ENCODE results near the gene STPG2. TPM values are rescaled to one million over a fixed set of nuclear protein-coding genes. Genes with fewer than 3 reads are reported as not detected.
A peak's percentile ranks its signal among the peaks of the same experiment; 100 is the strongest.

STPG2 gene
- total RNA-seq, 1 donor from 2014 or later, result 7.3 TPM

- FAIRE-seq (no peak), DNase-seq (ENCODE audit: low spot score in 2 of 2) (no peak)
These were observed 297.5 kb downstream of the STPG2 start for GRCh38 chr4:97845758-97846157.

DNA sequence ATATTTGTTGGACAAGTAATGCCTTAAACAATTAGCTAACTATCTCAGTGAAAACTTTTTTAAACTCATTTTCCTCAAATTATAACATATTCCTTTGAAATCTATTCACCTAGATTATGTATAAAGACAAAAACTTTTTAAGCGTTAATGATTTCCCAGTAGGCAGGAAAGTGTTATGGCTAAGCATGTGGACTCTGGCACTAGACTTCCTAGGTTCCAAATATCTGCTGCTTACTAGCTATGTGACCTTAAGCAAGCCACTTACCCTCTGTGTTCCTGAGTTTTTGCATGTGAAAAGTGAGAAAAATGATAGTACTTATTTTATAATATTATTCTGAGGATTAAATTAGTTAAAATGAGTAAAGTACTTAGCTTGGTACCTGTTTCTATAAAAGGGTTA is 301.8 kb downstream of the STPG2 start:
- DNase-seq (ENCODE audit: low spot score in 2 of 2) (no peak), FAIRE-seq (no peak)

GRCh38 chr4:97836662-97837061 is 306.6 kb downstream of the STPG2 start:
- FAIRE-seq (peak; percentile 85), DNase-seq (ENCODE audit: low spot score in 2 of 2) (no peak)

DNA sequence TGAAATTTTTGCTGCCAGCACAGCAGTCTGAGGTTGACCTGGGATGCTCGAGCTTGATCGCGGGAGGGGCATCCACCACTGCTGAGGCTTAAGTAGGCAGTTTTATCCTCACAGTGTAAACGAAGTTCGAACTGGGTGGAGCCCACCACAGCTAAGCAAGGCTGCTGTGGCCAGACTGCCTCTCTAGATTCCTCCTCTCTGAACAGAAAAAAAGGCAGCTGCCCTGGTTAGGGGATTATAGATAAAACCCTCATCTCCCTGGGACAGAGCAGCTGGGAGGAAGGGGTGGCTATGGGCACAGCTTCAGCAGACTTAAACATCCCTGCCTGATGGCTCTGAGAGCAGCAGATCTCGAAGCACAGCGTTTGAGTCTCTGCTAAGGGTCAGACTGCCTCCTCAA is 314.6 kb downstream of the STPG2 start:
- no peak for FAIRE-seq
- DNase-seq (ENCODE audit: low spot score in 2 of 2), result no peak

DNA sequence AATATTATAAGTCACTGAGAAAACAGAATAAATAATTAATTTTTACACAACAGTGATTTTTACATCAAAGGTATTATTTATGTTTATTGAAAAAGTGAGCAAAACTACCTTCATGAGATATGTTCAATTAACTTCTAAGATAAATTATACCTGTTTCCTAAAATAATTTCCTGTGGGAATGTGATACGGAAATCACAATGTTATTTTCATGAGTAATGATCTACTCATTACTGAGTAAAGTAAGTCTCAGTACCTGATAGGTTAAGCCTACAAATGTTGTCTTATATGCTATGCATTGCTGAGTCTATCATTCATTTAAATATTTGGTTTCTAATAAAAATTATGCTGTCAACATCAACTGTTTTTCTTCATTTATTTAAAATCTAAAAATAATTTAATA is 324.0 kb downstream of the STPG2 start:
- FAIRE-seq, result no peak
- no peak for DNase-seq (ENCODE audit: low spot score in 2 of 2)

- DNase-seq (ENCODE audit: low spot score in 2 of 2) (no peak), FAIRE-seq (no peak)
These were observed 330.5 kb downstream of the STPG2 start for GRCh38 chr4:97812768-97813167.

GRCh38 chr4:97786306-97786920 is 356.9 kb downstream of the STPG2 start:
- DNase-seq (ENCODE audit: low spot score in 2 of 2) (no peak), FAIRE-seq (no peak)

GRCh38 chr4:97778174-97778573 is 365.1 kb downstream of the STPG2 start:
- DNase-seq (ENCODE audit: low spot score in 2 of 2) (no peak), FAIRE-seq (no peak)

DNA sequence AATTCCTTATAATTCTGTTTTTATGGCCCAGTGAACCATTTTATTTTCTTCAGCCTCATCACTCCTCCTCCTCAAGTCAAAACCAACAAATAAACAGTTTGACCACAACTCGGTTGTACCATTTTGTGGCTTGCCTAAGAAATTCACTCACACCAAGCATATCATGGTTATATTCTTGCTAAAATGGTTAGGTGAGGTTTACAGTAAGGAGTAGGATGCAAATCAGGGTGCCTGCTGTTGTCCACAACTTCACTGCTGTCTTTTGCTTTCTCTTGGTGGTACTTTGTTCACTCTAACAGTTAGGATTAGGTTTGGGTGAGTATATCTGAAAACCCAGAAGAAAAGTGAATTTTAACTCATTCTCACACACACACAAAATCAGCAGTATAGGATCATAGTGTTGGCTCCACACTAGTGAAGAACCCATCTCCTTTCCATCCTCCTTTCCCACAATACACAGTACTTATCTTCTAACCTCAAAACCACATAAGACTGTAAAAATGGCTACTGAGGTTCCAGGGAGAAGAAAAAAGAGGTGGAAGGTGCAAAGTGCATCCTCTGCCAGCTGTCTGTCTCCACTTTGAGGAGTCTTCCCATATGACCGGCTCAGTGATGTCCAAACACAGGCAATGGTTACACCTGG is 368.8 kb downstream of the STPG2 start:
- DNase-seq (ENCODE audit: low spot score in 2 of 2), result no peak
- no peak for FAIRE-seq

GRCh38 chr4:97770222-97770621 is 373.1 kb downstream of the STPG2 start:
- no peak for DNase-seq (ENCODE audit: low spot score in 2 of 2)
- no peak for FAIRE-seq

DNA sequence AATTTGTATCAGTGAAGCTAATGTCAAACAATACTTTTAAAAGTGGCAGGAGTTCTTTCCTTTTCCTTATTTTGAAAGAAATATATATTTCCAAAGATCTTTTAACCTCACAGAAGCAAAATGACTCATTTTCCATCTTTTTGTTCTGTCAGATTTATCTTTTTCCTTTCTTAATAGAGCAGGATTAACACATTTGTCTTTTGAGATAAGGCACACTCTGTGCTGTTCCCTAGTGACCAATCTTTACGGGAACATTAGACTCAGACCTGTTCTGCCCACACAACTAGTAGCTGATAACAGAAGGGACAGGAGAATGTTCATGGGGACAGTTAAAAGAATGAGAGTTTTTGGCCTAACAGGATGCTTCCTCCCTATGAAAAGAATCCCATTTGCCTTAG is 381.2 kb downstream of the STPG2 start:
- FAIRE-seq, result no peak
- DNase-seq (ENCODE audit: low spot score in 2 of 2), result no peak

DNA sequence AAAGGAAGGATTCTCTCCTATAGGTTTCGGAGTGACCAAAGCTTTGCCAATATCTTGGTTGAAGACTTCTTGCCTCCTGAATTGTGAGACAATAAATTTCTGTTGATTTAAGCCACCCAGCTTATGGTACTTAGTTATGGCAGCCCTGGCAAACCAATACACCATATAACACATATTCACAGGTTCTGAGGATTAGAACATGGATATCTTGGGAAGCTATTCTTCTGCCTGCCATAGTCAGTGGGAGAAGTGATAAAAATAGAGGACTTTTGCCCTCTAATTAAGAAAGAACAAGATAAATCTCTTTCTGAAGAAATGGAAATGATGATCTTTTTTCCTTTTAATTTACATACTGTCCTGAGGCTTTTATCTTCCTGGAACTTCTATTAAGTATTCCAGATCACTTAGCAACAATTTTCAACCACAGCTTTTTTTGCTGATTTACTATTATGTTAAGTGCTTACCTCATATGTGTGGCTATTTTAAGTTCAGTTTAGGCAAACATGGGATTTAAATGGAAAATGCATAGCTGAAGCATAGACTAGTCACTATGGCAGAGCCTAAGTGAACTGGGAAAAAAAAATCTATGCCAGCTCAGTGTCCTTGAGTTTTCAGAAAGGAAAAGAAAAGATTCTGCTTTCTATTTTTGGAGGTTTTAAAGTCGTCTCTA is 381.7 kb downstream of the STPG2 start:
- DNase-seq (ENCODE audit: low spot score in 2 of 2), result no peak
- FAIRE-seq, result no peak

GRCh38 chr4:97759785-97760184 is 383.5 kb downstream of the STPG2 start:
- FAIRE-seq, result no peak
- no peak for DNase-seq (ENCODE audit: low spot score in 2 of 2)

- DNase-seq (ENCODE audit: low spot score in 2 of 2) (no peak), FAIRE-seq (no peak)
These were observed 390.7 kb downstream of the STPG2 start for GRCh38 chr4:97752599-97752998.

- DNase-seq (ENCODE audit: low spot score in 2 of 2) (no peak), FAIRE-seq (no peak)
These were observed 395.3 kb downstream of the STPG2 start for GRCh38 chr4:97747945-97748344.

DNA sequence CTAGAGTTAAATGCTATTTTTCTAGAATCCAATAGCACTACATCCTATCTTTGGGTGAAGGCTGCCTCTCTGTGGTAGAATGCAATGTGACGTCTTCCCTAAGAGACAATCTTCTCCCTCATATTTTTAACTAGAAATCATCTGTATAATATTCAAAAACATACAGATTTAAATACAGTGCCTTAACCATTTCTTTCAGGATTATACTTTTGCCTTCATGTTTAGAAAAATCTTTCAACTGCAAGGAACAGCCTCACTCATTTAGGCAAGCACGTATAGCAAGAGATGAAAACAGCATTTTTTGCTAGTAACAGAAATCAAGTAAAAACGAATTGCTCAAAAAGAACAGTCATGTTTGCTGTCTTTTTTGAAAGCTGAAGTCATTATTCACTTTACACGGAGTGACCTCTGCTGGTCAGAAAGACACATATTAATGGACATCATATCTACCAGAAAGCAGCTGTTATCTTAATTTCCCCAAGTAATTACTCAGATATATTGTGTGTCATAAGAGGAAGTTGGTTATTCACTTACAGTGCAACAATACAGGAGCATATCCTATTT is 422.3 kb downstream of the STPG2 start:
- DNase-seq (ENCODE audit: low spot score in 2 of 2), result peak in 1 of 2 donors; percentile 7
- FAIRE-seq, result peak; percentile 48

- FAIRE-seq (no peak), DNase-seq (ENCODE audit: low spot score in 2 of 2) (no peak)
These were observed 452.1 kb downstream of the STPG2 start for GRCh38 chr4:97691111-97691605.

DNA sequence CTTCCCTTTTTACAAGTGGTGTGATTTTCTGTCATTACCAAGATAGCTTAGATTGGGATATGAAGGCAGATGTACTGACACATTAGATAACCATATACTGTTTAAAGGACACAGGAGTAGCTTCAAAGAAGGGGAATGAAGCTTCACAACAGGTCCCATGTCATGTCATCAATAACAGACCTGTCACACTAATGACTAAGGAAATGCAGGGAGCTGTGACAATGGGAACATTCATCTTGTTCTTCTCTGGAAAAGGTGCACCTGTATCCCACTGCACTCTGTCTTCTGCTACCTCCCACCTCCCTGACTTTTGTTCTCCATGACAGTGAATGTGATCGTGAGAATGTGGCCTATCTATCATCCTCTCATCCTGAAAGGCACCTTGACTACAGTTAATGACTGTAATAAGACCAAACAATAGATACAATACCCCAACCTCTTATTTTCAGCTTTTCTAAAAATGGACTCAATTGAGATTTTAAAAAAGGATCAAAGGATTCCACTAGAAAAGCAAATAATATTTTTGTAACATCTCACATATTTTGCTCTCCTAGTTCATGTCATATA is 472.5 kb downstream of the STPG2 start:
- FAIRE-seq (no peak), DNase-seq (ENCODE audit: low spot score in 2 of 2) (no peak)

DNA sequence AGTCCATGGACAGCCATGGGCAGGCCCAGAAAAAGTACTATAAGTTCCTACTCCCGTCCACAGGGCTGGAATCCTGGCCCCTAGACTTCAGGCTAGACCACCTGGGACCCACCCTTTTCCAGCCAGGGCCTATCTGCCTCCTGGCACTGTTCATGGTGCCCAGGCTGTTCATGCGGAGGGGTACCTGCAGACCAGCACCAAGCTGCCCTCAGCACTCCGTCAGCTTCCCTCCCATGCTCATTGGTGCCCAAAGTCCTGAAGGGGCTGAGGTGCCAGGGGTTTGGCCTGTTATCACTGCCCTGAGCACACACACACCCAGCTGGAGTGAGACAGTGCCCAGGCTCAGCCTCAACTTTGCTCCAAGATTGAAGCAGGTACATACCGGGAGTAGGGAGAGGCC is 477.7 kb downstream of the STPG2 start:
- DNase-seq (ENCODE audit: low spot score in 2 of 2) (no peak), FAIRE-seq (no peak)

GRCh38 chr4:97664741-97665140 is 478.5 kb downstream of the STPG2 start:
- FAIRE-seq, result no peak

GRCh38 chr4:97662133-97662532 is 481.1 kb downstream of the STPG2 start:
- FAIRE-seq (no peak), DNase-seq (ENCODE audit: low spot score in 2 of 2) (no peak)

More at GRCh38 chr4:97664741-97665140, 478.5 kb downstream of the STPG2 start:
- DNase-seq (ENCODE audit: low spot score in 2 of 2), result no peak
